SK-N-SH treated with all-trans-retinoic acid at 6 μM for 48 hours (cell line): Measurements from ENCODE around the gene B4GALNT4.
"Not testable (repeated sequence)": the region's sequence is repeated elsewhere in the genome, so short reads cannot be mapped to it uniquely, and the experiment has no call there.

Experiments
- ATAC-seq: fragments of 200-7000 bp; cut with Tn5 transposase; 3 replicates; pipeline ENCODE4 v1.9.1; 2020; ENCODE audit warnings: mild to moderate bottlenecking, moderate library complexity
- ARNTL ChIP-seq: fragments of 450-650 bp; formaldehyde crosslinking; IDR thresholded peaks from 2 replicates; pipeline ENCODE4 v1.5.0; 2020; ENCODE audit warnings: low read depth, mild to moderate bottlenecking, moderate library complexity, borderline replicate concordance
- CSDC2 ChIP-seq: fragments of 250-450 bp; sonication (Bioruptor Pico); IDR thresholded peaks from 2 replicates; pipeline ENCODE4 v1.5.0; 2020; ENCODE audit warnings: mild to moderate bottlenecking, moderate library complexity
- ESRRG ChIP-seq: fragments of 250-450 bp; sonication (Bioruptor Pico); IDR thresholded peaks from 2 replicates; pipeline ENCODE4 v1.6.1; 2021; ENCODE audit warnings: mild to moderate bottlenecking
- GLIS3 ChIP-seq: fragments of 250-450 bp; sonication (Bioruptor Pico); IDR thresholded peaks from 2 replicates; pipeline ENCODE4 v1.5.0; 2020; ENCODE audit warnings: mild to moderate bottlenecking, moderate library complexity
- ISL1 ChIP-seq: fragments of 250-450 bp; sonication (Bioruptor Pico); IDR thresholded peaks from 2 replicates; pipeline ENCODE4 v2.1.2; 2022; ENCODE audit warnings: mild to moderate bottlenecking, moderate library complexity
- OSR1 ChIP-seq: fragments of 250-450 bp; sonication (Bioruptor Pico); IDR thresholded peaks from 2 replicates; pipeline ENCODE4 v1.8.0; 2022; ENCODE audit warnings: moderate library complexity, mild to moderate bottlenecking, inconsistent platforms
- PPARA ChIP-seq: fragments of 250-450 bp; sonication (Bioruptor Pico); IDR thresholded peaks from 2 replicates; pipeline ENCODE4 v1.5.0; 2020; ENCODE audit warnings: mild to moderate bottlenecking, borderline replicate concordance
- RARB ChIP-seq: fragments of 250-450 bp; sonication (Bioruptor Pico); IDR thresholded peaks from 2 replicates; pipeline ENCODE4 v1.8.0; 2021; ENCODE audit warnings: mild to moderate bottlenecking, moderate library complexity
- TCF4 ChIP-seq: fragments of 250-450 bp; sonication (Bioruptor Pico); IDR thresholded peaks from 2 replicates; pipeline ENCODE4 v1.8.0; 2021; ENCODE audit warnings: mild to moderate bottlenecking, moderate library complexity, borderline replicate concordance
- TOX ChIP-seq: fragments of 250-450 bp; sonication (Bioruptor Pico); IDR thresholded peaks from 2 replicates; pipeline ENCODE4 v1.8.0; 2021; ENCODE audit warnings: mild to moderate bottlenecking, moderate library complexity, borderline replicate concordance
- ZC3H10 ChIP-seq: fragments of 250-450 bp; sonication (Bioruptor Pico); IDR thresholded peaks from 2 replicates; pipeline ENCODE4 v1.5.1; 2021; ENCODE audit warnings: mild to moderate bottlenecking, moderate library complexity
- ZFP3 ChIP-seq: fragments of 250-450 bp; sonication (Bioruptor Pico); IDR thresholded peaks from 2 replicates; pipeline ENCODE4 v1.5.0; 2020; ENCODE audit warnings: mild to moderate bottlenecking, moderate library complexity
- ZFP30 ChIP-seq: fragments of 450-650 bp; formaldehyde crosslinking; IDR thresholded peaks from 2 replicates; pipeline ENCODE4 v1.5.0; 2022; ENCODE audit warnings: mild to moderate bottlenecking, moderate library complexity
- ZNF70 ChIP-seq: fragments of 450-650 bp; formaldehyde crosslinking; IDR thresholded peaks from 2 replicates; pipeline ENCODE4 v1.5.0; 2020; ENCODE audit warnings: mild to moderate bottlenecking, moderate library complexity
- ZNF8 ChIP-seq: fragments of 450-650 bp; formaldehyde crosslinking; IDR thresholded peaks from 2 replicates; pipeline ENCODE4 v1.5.0; 2020; ENCODE audit warnings: mild to moderate bottlenecking, moderate library complexity
- TF ChIP-seq, protein P1 (sequence below): fragments of 250-450 bp; sonication (Bioruptor Pico); IDR thresholded peaks from 2 replicates; pipeline ENCODE4 v1.8.0; 2021; ENCODE audit warnings: low read depth, mild to moderate bottlenecking, moderate library complexity, borderline replicate concordance
- TF ChIP-seq, protein P2 (sequence below): fragments of 250-450 bp; sonication (Bioruptor Pico); IDR thresholded peaks from 2 replicates; pipeline ENCODE4 v1.5.1; 2020; ENCODE audit warnings: low read depth, mild to moderate bottlenecking, moderate library complexity
- TF ChIP-seq, protein P3 (sequence below): fragments of 250-450 bp; sonication (Bioruptor Pico); IDR thresholded peaks from 2 replicates; pipeline ENCODE4 v1.5.1; 2021; ENCODE audit warnings: mild to moderate bottlenecking, moderate library complexity
- TF ChIP-seq, protein P4 (sequence below): fragments of 250-450 bp; sonication (Bioruptor Pico); IDR thresholded peaks from 2 replicates; pipeline ENCODE4 v1.8.0; 2020; ENCODE audit warnings: mild to moderate bottlenecking, moderate library complexity, borderline replicate concordance

The B4GALNT4 gene

DNA sequence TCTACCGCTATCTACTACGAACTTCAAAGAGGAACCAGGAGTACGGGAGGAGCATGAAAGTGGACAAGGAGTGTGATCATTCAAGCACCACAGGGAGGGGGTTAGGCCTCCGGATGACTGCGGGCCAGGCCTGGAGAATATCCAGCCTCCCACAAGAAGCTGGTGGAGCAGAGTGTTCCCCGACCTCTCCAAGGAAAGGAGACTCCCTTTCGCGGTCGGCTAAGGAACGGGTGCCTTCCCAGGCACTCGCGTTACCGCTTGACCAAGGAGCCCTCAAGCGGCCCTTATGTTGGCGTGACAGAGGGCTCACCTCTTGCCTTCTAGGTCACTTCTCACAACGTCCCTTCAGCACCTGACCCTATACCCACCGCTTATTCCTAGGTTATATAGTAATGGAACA is 20.1 kb downstream of the B4GALNT4 start:
- ATAC-seq = not testable (repeated sequence)

DNA sequence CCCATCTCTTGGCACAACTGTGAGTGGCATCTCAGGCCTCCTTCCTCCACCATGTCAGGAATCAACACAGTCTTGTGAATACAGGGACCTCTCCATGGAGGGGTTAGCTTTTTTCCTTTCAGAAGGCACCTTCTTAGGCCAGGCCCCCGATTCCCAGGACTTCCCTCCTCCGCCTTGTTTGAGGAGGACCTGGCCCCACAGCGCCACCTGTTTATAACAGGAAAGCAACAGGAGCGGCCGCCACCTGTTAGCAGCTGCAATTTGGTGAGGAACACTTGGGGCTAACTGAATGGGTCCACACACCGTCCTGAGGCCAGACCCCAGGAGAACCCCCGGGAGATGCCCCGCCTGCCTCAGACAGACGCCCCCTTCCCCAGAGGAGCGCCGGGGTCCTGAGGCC is 20.9 kb downstream of the B4GALNT4 start:
- no peak for ATAC-seq
- TF ChIP-seq ZFP30 (CRISPR knock-in tag) (no peak), OSR1 (no peak), PPARA (CRISPR knock-in tag) (no peak), ZNF70 (no peak), ISL1 (CRISPR knock-in tag) (no peak), TOX (CRISPR knock-in tag) (no peak), RARB (CRISPR knock-in tag) (no peak), ZNF8 (CRISPR knock-in tag) (no peak), ESRRG (CRISPR knock-in tag) (no peak), ARNTL (CRISPR knock-in tag) (no peak)
- TF ChIP-seq, protein P1, sequence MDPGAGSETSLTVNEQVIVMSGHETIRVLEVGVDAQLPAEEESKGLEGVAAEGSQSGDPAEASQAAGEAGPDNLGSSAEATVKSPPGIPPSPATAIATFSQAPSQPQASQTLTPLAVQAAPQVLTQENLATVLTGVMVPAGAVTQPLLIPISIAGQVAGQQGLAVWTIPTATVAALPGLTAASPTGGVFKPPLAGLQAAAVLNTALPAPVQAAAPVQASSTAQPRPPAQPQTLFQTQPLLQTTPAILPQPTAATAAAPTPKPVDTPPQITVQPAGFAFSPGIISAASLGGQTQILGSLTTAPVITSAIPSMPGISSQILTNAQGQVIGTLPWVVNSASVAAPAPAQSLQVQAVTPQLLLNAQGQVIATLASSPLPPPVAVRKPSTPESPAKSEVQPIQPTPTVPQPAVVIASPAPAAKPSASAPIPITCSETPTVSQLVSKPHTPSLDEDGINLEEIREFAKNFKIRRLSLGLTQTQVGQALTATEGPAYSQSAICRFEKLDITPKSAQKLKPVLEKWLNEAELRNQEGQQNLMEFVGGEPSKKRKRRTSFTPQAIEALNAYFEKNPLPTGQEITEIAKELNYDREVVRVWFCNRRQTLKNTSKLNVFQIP (CRISPR knock-in tag) = no peak
- TF ChIP-seq, protein P2, sequence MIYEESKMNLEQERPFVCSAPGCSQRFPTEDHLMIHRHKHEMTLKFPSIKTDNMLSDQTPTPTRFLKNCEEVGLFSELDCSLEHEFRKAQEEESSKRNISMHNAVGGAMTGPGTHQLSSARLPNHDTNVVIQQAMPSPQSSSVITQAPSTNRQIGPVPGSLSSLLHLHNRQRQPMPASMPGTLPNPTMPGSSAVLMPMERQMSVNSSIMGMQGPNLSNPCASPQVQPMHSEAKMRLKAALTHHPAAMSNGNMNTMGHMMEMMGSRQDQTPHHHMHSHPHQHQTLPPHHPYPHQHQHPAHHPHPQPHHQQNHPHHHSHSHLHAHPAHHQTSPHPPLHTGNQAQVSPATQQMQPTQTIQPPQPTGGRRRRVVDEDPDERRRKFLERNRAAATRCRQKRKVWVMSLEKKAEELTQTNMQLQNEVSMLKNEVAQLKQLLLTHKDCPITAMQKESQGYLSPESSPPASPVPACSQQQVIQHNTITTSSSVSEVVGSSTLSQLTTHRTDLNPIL (CRISPR knock-in tag) = no peak

DNA sequence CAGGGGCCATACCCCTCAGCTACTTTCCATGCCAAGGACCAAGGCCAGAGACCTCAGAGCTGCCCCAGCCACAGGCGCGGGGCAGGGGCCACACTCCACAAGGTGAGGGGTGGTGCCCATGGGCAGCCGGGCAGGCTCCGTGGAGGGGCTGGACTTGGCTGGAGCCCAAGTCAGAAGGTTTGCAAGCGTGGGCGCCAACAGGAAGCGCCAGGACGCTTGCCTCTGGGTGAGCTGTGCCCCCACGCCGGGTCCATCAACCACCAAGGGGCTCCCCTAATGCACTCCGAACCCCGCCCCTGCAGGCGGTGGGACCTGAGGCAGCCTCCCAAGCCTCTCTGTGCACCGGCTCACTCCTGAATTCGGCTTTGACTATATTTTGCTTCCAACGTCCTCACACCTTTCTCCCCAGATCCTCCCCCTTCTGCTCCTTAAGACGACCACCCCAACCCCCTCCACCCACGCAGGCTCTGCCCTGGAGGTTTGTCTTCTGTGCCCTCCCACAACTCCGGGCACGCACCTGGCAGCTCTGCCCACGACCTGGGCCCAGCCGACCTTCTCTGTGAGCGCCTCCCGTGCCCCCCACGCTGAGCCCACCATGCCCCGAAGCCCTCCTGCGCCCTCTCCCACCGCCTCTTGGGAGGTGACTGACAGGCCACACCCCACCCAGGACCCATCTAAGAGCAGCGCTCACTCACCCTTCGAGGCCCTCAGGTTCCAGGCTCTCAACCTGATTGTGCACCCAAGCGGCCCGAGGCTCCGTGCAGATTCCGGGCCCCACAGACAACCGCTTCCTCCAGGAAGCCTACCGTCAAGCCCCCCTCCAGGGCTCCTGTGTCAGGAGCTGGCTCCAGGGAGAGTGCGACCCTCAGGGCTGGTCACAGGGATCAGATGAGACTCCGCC is 22.1 kb downstream of the B4GALNT4 start:
- ATAC-seq = no peak
- TF ChIP-seq, protein P3, sequence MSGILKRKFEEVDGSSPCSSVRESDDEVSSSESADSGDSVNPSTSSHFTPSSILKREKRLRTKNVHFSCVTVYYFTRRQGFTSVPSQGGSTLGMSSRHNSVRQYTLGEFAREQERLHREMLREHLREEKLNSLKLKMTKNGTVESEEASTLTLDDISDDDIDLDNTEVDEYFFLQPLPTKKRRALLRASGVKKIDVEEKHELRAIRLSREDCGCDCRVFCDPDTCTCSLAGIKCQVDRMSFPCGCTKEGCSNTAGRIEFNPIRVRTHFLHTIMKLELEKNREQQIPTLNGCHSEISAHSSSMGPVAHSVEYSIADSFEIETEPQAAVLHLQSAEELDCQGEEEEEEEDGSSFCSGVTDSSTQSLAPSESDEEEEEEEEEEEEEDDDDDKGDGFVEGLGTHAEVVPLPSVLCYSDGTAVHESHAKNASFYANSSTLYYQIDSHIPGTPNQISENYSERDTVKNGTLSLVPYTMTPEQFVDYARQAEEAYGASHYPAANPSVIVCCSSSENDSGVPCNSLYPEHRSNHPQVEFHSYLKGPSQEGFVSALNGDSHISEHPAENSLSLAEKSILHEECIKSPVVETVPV = no peak
- TF ChIP-seq TOX (CRISPR knock-in tag) (no peak), ZC3H10 (CRISPR knock-in tag) (no peak), PPARA (CRISPR knock-in tag) (no peak), GLIS3 (CRISPR knock-in tag) (no peak)
- TF ChIP-seq, protein P1 (CRISPR knock-in tag) = no peak
- TF ChIP-seq, all 23 proteins: peak for 0

DNA sequence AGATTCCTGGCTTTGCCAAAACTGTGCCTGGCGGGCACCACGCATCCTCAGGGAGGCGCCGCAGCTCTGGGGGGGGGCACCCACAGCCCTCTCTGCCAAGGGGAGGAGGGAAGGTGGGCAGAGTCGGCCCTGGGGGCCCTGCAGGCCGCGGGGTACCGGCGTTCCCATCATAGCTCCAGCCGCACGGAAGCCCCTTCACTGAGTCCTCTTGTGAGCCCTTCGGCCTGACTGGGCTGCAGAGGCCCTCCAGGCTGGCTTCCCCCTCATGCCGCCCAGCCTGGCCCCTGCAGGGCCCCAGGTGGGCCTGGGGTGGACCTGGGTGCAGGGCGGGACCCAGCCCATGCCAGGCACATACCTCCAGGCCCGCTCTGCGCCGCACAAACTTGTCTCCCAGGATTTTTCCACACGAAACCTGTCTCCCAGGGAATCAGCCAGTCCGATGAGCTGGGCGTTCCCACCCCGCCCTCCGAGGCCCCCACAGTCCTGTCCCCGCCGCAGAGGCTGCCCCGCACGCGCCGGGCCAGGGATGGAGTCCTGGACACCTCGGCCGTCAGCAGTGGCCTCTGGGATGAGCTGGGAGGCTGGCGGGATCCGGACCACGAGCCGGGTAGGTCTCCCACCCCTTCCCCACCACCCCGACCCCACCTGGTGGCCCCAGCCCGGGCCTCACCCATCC is 22.9 kb downstream of the B4GALNT4 start:
- TF ChIP-seq, protein P4, sequence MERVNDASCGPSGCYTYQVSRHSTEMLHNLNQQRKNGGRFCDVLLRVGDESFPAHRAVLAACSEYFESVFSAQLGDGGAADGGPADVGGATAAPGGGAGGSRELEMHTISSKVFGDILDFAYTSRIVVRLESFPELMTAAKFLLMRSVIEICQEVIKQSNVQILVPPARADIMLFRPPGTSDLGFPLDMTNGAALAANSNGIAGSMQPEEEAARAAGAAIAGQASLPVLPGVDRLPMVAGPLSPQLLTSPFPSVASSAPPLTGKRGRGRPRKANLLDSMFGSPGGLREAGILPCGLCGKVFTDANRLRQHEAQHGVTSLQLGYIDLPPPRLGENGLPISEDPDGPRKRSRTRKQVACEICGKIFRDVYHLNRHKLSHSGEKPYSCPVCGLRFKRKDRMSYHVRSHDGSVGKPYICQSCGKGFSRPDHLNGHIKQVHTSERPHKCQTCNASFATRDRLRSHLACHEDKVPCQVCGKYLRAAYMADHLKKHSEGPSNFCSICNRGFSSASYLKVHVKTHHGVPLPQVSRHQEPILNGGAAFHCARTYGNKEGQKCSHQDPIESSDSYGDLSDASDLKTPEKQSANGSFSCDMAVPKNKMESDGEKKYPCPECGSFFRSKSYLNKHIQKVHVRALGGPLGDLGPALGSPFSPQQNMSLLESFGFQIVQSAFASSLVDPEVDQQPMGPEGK (CRISPR knock-in tag) = no peak
- no peak for TF ChIP-seq TCF4
- no peak for TF ChIP-seq OSR1
- TF ChIP-seq ESRRG (CRISPR knock-in tag) = no peak
- no peak for TF ChIP-seq PPARA (CRISPR knock-in tag)
- TF ChIP-seq ZNF70 = no peak
- TF ChIP-seq TOX (CRISPR knock-in tag) = no peak
- TF ChIP-seq ARNTL (CRISPR knock-in tag) = no peak
- no peak for TF ChIP-seq ZFP30 (CRISPR knock-in tag)
- TF ChIP-seq ZFP3 (CRISPR knock-in tag) = no peak
- no peak for TF ChIP-seq ISL1 (CRISPR knock-in tag)
- no peak for TF ChIP-seq CSDC2 (CRISPR knock-in tag)
- no peak for TF ChIP-seq ZNF8 (CRISPR knock-in tag)

More for the DNA sequence above, 22.9 kb downstream of the B4GALNT4 start:
- no peak for ATAC-seq
